Immature natural killer cell (primary cell): ENCODE data around the gene VPS35. TPM values are rescaled to one million over a fixed set of nuclear protein-coding genes. Genes with fewer than 3 reads are reported as not detected.
"Not testable (repeated sequence)": the region's sequence is repeated elsewhere in the genome, so short reads cannot be mapped to it uniquely, and the experiment has no call there.

Source experiments
- DNase-seq, 3 donors: peaks; one replicate each; pipeline ENCODE4 v3.0.0; 2022; ENCODE audit warnings: mixed read lengths in 1 of 3
- H3K27ac Mint-ChIP-seq, 6 donors: one replicate each; pipeline ENCODE4 v1.8.0; 2020; ENCODE audit warnings: mixed read lengths in 6 of 6, mild to moderate bottlenecking in 5 of 6, inconsistent platforms in 4 of 6, moderate library complexity in 3 of 6
- H3K27me3 Mint-ChIP-seq, 3 donors: one replicate each; pipeline ENCODE4 v1.8.0; 2020 to 2021; ENCODE audit warnings: low read depth in 3 of 3, mild to moderate bottlenecking in 3 of 3, mixed read lengths in 3 of 3, moderate library complexity in 3 of 3, inconsistent platforms in 1 of 3
- H3K36me3 Mint-ChIP-seq, 3 donors: one replicate each; pipeline ENCODE4 v1.8.0; 2020; ENCODE audit warnings: mixed read lengths in 3 of 3, inconsistent platforms in 2 of 3, mild to moderate bottlenecking in 2 of 3
- H3K4me1 Mint-ChIP-seq, 2 donors: one replicate each; pipeline ENCODE4 v1.8.0; 2020; ENCODE audit warnings: inconsistent platforms in 2 of 2, mild to moderate bottlenecking in 2 of 2, mixed read lengths in 2 of 2, moderate library complexity in 1 of 2
- H3K4me3 Mint-ChIP-seq, 5 donors: one replicate each; pipeline ENCODE4 v1.8.0; 2020; ENCODE audit warnings: mild to moderate bottlenecking in 5 of 5, mixed read lengths in 5 of 5, inconsistent platforms in 3 of 5, moderate library complexity in 3 of 5
- H3K9me3 Mint-ChIP-seq, 6 donors: one replicate each; pipeline ENCODE4 v1.8.0; 2020; ENCODE audit warnings: mild to moderate bottlenecking in 6 of 6, mixed read lengths in 6 of 6, inconsistent platforms in 4 of 6, moderate library complexity in 3 of 6
- polyA plus RNA-seq, 3 donors: library from polyadenylated mRNA; unstranded; fragments of 300-500 nt; fragmentation: Illumina TruSeq; gene quantifications; one replicate each; pipeline ENCODE4 v1.2.3, GENCODE V29; 2021

VPS35 gene
- polyA plus RNA-seq, 3 donors from 2014 or later, result 51.2 to 86.2 (median 53.2) TPM

DNA sequence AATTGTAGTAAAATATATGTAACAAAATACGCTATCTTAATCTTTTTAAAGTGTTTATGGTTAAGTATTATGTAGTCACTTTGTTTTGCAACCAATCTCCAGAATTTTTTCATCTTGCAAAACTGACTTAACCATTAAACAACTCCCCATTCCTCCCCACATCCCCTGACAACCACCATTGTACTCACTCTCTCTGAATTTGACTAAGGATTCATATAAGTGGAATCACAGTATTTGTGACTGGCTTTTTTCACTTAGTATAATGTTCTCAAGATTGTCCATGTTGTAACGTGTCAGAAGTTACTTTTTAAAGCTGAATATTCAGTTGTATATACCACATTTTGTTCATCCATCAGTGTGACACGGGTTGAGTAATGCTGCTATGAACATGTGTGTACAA, 11.1 kb upstream of the VPS35 start:
- Mint-ChIP-seq H3K9me3 (no peaks in the 10 kb centered on the region), H3K36me3 (peaks cover 0 to 4% (median 0%) of the 10 kb centered on the region in 3 donors), H3K27me3 (peaks cover 0 to 1% (median 0%) of the 10 kb centered on the region in 3 donors), H3K4me3 (no peak overlapping the region), H3K27ac (no peak overlapping the region), H3K4me1 (no peaks in the 10 kb centered on the region)
- DNase-seq, result no peak

DNA sequence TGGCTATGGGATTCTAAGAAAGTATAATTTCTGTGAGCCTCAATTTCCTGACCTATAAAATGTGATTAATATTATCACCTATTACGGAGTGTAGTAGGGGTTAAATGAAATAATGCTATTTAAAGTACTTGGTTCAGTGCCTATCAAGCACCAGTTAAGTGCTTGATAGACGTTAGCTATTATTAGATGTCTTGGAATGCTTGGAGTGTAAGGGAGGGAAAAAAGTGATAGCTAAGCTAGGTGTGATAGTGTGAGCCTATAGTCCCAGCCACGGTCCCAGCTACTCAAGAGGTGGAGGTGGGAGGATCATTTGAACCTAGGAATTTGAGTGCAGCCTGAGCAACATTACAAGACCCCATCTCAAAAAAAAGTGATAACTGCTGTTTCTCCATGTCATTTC, 8.0 kb upstream of the VPS35 start:
- Mint-ChIP-seq H3K9me3 (no peaks in the 10 kb centered on the region), H3K4me1 (no peaks in the 10 kb centered on the region), H3K4me3 (no peak overlapping the region), H3K27me3 (peaks cover 0 to 4% (median 0%) of the 10 kb centered on the region in 3 donors), H3K27ac (no peak overlapping the region), H3K36me3 (peaks cover 0 to 4% (median 0%) of the 10 kb centered on the region in 3 donors)
- DNase-seq, result no peak

DNA sequence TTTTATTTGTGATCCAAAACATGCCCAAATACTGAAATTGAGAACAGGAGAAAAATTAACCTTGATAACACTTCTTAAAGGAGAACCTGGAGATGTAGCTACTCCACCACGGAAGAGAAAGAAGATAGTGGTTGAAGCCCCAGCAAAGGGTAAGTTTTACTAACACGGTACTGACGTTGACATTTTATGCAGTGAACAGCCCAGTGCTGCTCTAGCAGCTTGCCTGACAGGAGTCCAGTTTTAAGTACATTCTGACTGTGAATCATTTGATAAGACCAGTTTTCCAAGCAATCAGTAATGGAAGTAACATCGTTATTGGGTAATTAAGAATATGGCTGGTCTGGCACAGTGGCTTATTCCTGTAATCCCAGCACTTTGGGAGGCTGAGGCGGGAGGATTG, 7.0 kb upstream of the VPS35 start:
- Mint-ChIP-seq H3K4me3 (no peak overlapping the region), H3K9me3 (no peaks in the 10 kb centered on the region), H3K36me3 (peaks cover 0 to 4% (median 0%) of the 10 kb centered on the region in 3 donors), H3K27me3 (peaks cover 0 to 4% (median 0%) of the 10 kb centered on the region in 3 donors), H3K4me1 (peaks cover 0 to 4% of the 10 kb centered on the region in 2 donors), H3K27ac (no peak overlapping the region)
- no peak for DNase-seq

DNA sequence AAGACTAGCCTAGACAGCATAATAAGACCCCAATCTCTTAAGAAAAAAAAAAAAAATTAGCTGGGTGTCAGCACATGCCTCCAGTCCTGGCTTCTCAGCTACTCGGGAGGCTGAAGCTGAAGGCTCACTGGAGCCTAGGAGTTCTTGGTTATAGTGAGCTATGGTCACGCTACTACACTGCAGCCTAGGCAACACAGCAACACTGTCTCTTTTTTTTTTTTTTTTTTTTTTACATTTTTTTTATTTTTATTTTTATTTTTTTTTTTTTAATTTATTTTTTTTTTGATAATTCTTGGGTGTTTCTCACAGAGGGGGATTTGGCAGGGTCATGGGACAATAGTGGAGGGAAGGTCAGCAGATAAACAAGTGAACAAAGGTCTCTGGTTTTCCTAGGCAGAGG, 4.6 kb upstream of the VPS35 start:
- H3K27ac Mint-ChIP-seq, result no peak overlapping the region
- DNase-seq, result no peak
- peaks cover 0 to 4% (median 0%) of the 10 kb centered on the region in 3 donors for H3K27me3 Mint-ChIP-seq
- no peaks in the 10 kb centered on the region for H3K9me3 Mint-ChIP-seq
- no peak overlapping the region for H3K4me3 Mint-ChIP-seq
- H3K36me3 Mint-ChIP-seq, result peaks cover 0 to 4% (median 0%) of the 10 kb centered on the region in 3 donors
- peaks cover 0 to 4% of the 10 kb centered on the region in 2 donors for H3K4me1 Mint-ChIP-seq

DNA sequence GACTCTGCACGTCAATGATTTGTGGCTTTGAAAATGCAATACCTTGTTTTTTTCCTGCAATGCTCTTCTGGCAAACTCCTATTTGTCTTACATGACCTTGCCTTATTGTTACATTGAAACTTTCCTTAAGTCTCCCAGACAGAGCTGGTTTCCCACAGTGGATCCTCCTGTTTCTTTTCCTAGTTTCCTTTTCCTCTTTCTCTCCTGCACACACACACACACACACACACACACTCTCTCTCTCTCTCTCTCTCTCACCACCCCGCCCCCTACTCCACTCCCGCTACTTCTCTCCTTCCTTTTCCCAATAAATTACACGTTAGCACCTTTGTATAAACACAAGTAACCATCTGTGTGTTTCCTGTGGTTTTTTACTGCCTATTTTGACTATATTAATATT, 2.7 kb upstream of the VPS35 start:
- Mint-ChIP-seq H3K27ac (no peak overlapping the region), H3K4me1 (peaks cover 17 to 20% of the 10 kb centered on the region in 2 donors), H3K36me3 (peaks cover 0 to 4% (median 0%) of the 10 kb centered on the region in 3 donors), H3K4me3 (peak overlapping the region in 3 of 5 donors; percentile 30 to 51 (median 42)), H3K9me3 (no peaks in the 10 kb centered on the region), H3K27me3 (peaks cover 0 to 5% (median 0%) of the 10 kb centered on the region in 3 donors)
- no peak for DNase-seq

DNA sequence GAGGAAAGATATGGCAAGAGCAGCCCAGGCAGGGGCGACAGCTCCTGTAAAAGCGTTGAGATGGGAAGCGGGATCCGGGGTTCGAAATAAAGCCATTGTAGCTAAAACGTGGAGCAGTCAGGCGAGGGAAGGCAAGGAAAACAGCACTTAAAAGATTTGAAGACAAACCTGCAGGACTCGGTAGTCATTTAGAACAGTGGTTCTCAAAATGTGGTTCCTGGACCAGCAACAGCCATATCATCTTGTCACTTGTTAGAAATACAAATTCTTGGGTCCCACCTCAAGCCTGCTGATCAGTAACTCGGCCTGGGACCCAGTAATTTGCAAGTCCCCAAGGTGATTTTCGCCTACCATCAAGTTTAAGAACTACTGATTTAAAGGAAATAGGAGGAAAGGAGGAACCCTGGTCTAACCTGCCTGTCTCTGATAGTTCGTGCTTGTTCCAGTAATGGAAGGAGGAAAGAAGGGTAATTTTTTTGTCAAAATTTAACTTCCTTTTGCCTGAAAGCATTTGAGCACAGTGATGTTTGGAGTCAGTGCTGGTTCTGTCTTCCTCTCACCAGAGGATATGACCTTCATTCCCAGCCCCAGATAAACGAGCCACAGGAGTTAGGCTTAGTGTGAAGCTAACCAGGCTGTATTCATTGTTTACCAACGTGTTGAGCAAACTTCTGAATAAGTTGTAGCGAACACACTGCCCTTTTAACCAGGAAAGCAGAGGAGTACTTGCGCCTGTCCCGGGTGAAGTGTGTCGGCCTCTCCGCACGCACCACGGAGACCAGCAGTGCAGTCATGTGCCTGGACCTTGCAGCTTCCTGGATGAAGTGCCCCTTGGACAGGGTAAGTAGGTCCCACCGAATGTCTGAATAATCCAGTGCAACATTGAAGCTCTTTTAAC, 1.6 kb upstream of the VPS35 start:
- Mint-ChIP-seq H3K9me3 (no peaks in the 10 kb centered on the region), H3K27ac (peak overlapping the region in 1 of 6 donors; percentile 60)
- DNase-seq, result peak in 1 of 3 donors; percentile 1

GRCh38 chr16:46689365-46690280, 645 bp upstream of the VPS35 start, which contains the start of gene ORC6:
Gene ORC6 (plus strand): TSS chr16:46689659. CDS start chr16:46689706, 47 bp downstream.
- Mint-ChIP-seq H3K27me3 (peaks cover 0 to 5% (median 0%) of the 10 kb centered on the region in 3 donors), H3K27ac (no peak within 1 kb of the TSS), H3K36me3 (no peaks in the 10 kb centered on the region), H3K4me3 (no peak within 1 kb of the TSS), H3K4me1 (peaks cover 22% of the 10 kb centered on the region in 2 donors), H3K9me3 (no peaks in the 10 kb centered on the region)
- DNase-seq, result peak; percentile 97 to 98 (median 98)

More for the DNA sequence above, 1.6 kb upstream of the VPS35 start:
- Mint-ChIP-seq H3K4me1 (peaks cover 20% of the 10 kb centered on the region in 2 donors), H3K27me3 (peaks cover 0 to 5% (median 0%) of the 10 kb centered on the region in 3 donors), H3K36me3 (no peaks in the 10 kb centered on the region), H3K4me3 (no peak overlapping the region)

DNA sequence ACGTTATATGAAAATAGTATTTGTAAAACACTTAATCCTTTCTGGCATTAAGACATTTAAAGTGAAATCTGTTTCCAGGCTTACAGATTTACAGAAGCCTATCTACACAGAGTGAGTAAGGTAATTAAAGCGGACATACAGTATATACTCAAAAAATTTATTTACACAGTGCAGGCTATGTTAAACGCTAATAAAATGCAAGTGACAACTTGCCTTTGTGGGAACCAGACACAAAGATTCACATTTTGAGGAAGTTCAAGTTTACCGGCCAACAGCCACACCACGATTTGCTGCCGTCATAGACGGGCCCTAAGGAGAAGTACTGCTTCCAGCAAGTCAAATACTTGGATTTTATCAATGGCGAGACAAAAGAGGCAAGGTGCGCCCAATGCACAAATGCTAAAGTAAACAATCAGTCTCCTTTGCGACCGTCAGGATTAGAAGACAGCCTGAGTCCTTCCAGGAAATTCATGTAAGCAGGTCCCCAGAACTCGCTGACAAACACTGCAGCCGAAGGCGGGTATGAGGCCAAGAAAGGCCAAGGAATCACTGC, 801 bp downstream of the VPS35 start:
- no peak overlapping the region for H3K27ac Mint-ChIP-seq
- peaks cover 27 to 30% of the 10 kb centered on the region in 2 donors for H3K4me1 Mint-ChIP-seq
- H3K4me3 Mint-ChIP-seq, result no peak overlapping the region
- no peak for DNase-seq
- H3K36me3 Mint-ChIP-seq, result no peaks in the 10 kb centered on the region
- H3K27me3 Mint-ChIP-seq, result peaks cover 0 to 2% (median 0%) of the 10 kb centered on the region in 3 donors
- no peaks in the 10 kb centered on the region for H3K9me3 Mint-ChIP-seq

GRCh38 chr16:46687486-46687885, 1.5 kb downstream of the VPS35 start:
- no peaks in the 10 kb centered on the region for H3K36me3 Mint-ChIP-seq
- no peak for DNase-seq
- H3K4me1 Mint-ChIP-seq, result peaks cover 27 to 30% of the 10 kb centered on the region in 2 donors
- H3K9me3 Mint-ChIP-seq, result no peaks in the 10 kb centered on the region
- peak overlapping the region in 2 of 6 donors; percentile 15 to 36 for H3K27ac Mint-ChIP-seq
- H3K27me3 Mint-ChIP-seq, result peaks cover 0 to 2% (median 0%) of the 10 kb centered on the region in 3 donors
- H3K4me3 Mint-ChIP-seq, result peak overlapping the region in 1 of 5 donors; percentile 17

DNA sequence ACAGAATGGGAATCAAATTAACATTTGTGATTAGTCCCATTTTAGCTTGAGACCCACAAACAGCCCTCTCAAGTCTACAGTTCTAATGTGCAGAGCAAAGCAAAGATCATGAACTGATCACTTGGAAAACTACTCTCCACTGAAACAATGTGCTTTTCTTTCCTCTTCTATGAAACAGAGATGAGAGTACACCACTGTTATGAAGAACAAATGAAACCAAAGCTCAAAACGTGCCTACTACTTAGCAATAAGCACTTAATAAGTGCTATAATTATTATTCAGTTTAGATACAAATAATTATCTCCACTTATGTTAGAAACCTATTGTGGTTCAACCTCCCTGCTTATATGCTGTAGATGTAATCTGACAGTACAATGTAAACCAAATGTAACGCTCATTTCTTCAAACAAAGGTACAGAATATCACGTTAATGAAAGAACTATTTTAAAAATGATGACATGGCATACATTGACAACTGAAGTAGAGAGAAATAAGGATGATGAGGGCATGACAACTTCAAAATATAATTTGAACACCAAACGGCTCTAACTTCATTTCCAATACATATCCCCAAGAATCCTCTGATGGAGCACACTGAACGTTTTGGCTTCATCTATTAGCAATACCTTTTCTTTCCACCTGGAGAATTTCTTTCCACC, 2.0 kb downstream of the VPS35 start:
- peaks cover 27 to 30% of the 10 kb centered on the region in 2 donors for H3K4me1 Mint-ChIP-seq
- peak overlapping the region in 3 of 6 donors; percentile 15 to 22 (median 19) for H3K27ac Mint-ChIP-seq

DNA sequence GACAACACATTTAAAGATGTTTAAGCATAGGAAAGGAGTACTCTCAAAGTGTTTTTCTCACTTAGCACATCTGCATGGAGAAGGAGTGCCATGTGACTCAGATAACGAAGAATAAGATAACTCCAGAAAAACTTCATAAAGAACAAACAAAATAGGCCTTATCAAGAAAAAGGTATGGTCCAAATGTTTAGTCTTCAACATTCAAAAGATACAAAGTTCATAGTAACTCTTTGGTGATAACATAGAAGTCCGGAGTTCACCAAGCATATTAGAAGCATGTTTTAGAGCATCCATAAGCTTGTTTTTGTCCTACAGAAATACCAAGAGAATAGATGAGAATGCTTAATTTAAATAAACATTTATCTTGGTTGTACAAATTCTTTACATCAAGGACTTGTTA, 7.1 kb downstream of the VPS35 start:
- peaks cover 7 to 14% of the 10 kb centered on the region in 2 donors for H3K4me1 Mint-ChIP-seq
- H3K36me3 Mint-ChIP-seq, result peaks cover 14 to 16% (median 15%) of the 10 kb centered on the region in 3 donors
- H3K9me3 Mint-ChIP-seq, DNase-seq, H3K27ac Mint-ChIP-seq, H3K4me3 Mint-ChIP-seq, H3K27me3 Mint-ChIP-seq: not testable (repeated sequence)

More for the DNA sequence above, 2.0 kb downstream of the VPS35 start:
- peaks cover 0 to 2% (median 0%) of the 10 kb centered on the region in 3 donors for H3K27me3 Mint-ChIP-seq
- H3K9me3 Mint-ChIP-seq, result no peaks in the 10 kb centered on the region
- no peaks in the 10 kb centered on the region for H3K36me3 Mint-ChIP-seq
- H3K4me3 Mint-ChIP-seq, result peak overlapping the region in 3 of 5 donors; percentile 10 to 17 (median 14)
- DNase-seq, result no peak

- not testable (repeated sequence) for DNase-seq, H3K4me3 Mint-ChIP-seq, H3K9me3 Mint-ChIP-seq, H3K4me1 Mint-ChIP-seq, H3K27me3 Mint-ChIP-seq
- Mint-ChIP-seq H3K27ac (peak overlapping the region in 1 of 6 donors; percentile 35), H3K36me3 (peaks cover 26 to 35% (median 27%) of the 10 kb centered on the region in 3 donors)
Measured at GRCh38 chr16:46677943-46678342, 11.0 kb downstream of the VPS35 start.
